Ectodermal cell (in vitro differentiated cells): ENCODE data around the gene LCE3D.
"Not testable (repeated sequence)": the region's sequence is repeated elsewhere in the genome, so short reads cannot be mapped to it uniquely, and the experiment has no call there.

Experiments
- H3K27ac ChIP-seq: 2 replicates; pipeline ENCODE4 v1.7.0; 2013; ENCODE audit warnings: mild to moderate bottlenecking, low read depth, low read length; ENCODE audit not compliant: insufficient read depth, poor library complexity, severe bottlenecking
- H3K27me3 ChIP-seq: 2 replicates; pipeline ENCODE4 v1.7.0; 2013; ENCODE audit warnings: mild to moderate bottlenecking, low read length; ENCODE audit not compliant: insufficient read depth, control insufficient read depth, poor library complexity, severe bottlenecking
- H3K36me3 ChIP-seq: one replicate; pipeline ENCODE4 v1.7.0; 2013; ENCODE audit warnings: low read length; ENCODE audit not compliant: control insufficient read depth, insufficient read depth
- H3K4me1 ChIP-seq: one replicate; pipeline ENCODE4 v1.7.0; 2013; ENCODE audit warnings: low read length; ENCODE audit not compliant: control insufficient read depth, insufficient read depth
- H3K4me3 ChIP-seq: 2 replicates; pipeline ENCODE4 v1.7.0; 2013; ENCODE audit warnings: low read depth, low read length, control low read depth; ENCODE audit not compliant: insufficient read depth
- H3K9me3 ChIP-seq: 2 replicates; pipeline ENCODE4 v1.7.0; 2013; ENCODE audit warnings: mild to moderate bottlenecking, low read length, moderate library complexity; ENCODE audit not compliant: control insufficient read depth
- WGBS, 2 experiments: methylation state at CpG; one replicate each; pipeline ENCODE4 v1.1.7; 2013; ENCODE audit warnings: missing lambda C conversion rate in 2 of 2; 5-methylcytosine and 5-hydroxymethylcytosine counted together

LCE3D gene

DNA sequence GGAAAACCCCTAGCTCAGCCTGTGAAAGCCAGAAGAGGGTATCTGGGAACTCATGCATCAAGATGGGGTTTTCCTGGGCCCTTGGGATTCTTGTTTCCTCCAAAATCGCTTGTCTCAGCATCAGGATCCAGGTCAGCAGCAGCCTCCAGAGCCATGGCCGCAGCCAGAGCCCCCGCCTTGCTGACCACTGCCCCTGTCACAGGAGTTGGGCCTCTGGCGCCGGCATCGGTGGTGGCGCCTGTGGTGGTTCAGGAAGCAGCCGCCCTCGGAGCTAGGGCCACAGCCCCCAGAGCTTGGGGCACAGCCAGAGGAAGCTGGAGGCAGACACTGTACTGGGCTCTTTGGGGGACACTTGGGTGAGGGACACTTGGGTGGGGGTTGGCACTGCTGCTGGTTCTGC, 790 bp downstream of the LCE3D start:
- H3K9me3 ChIP-seq, H3K27me3 ChIP-seq, H3K4me3 ChIP-seq, H3K36me3 ChIP-seq, H3K4me1 ChIP-seq, H3K27ac ChIP-seq: not testable (repeated sequence)
- WGBS, 2 experiments: 68 to 82% methylated on average over 7 to 9 of the region's 9 CpGs

DNA sequence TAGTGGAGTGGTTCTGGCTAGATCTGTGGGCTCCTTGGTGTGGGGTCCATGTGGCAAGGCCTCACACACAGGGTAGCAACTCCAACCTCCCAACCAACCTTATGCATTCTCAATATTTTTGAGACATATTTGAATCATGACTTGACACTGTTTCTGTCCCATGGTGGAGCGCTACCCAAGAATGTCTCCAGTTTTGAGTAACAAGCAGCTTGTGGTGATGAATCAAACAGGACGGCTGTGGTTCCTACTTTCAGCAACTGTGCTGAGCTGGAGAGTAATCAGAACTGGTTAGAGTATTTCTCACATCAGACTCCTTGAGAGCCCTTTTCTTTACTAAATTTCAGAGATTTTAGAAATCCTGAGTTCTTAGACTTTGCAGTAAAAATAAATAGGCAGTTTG, 3.1 kb downstream of the LCE3D start:
- Histone ChIP-seq H3K4me1 (no peaks in the 10 kb centered on the region), H3K4me3 (no peak overlapping the region), H3K27me3 (no peaks in the 10 kb centered on the region), H3K9me3 (peaks cover 8% of the 10 kb centered on the region), H3K36me3 (no peaks in the 10 kb centered on the region), H3K27ac (no peak overlapping the region)
- WGBS, 2 experiments: 85 to 89% methylated on average over 2 of the region's 2 CpGs

GRCh38 chr1:152566681-152567080, 13.6 kb downstream of the LCE3D start, which contains the start of gene LCE3E:
TSS of gene LCE3E (minus strand) at chr1:152566780. CDS start at chr1:152566208, 572 bp downstream.
- Histone ChIP-seq H3K36me3 (no peaks in the 10 kb centered on the region), H3K27ac (no peak within 1 kb of the TSS), H3K27me3 (no peaks in the 10 kb centered on the region), H3K4me3 (no peak within 1 kb of the TSS), H3K4me1 (no peaks in the 10 kb centered on the region), H3K9me3 (peaks cover 13% of the 10 kb centered on the region)
- WGBS, 2 experiments: 70 to 85% methylated on average over 1 of the region's 1 CpG

- Histone ChIP-seq H3K9me3 (peaks cover 11% of the 10 kb centered on the region), H3K27ac (no peak overlapping the region), H3K27me3 (no peaks in the 10 kb centered on the region), H3K4me3 (no peak overlapping the region), H3K36me3 (no peaks in the 10 kb centered on the region), H3K4me1 (no peaks in the 10 kb centered on the region)
- WGBS, 2 experiments: 74 to 75% methylated on average over 14 of the region's 14 CpGs
Observed at GRCh38 chr1:152565535-152566215, 14.6 kb downstream of the LCE3D start.

DNA sequence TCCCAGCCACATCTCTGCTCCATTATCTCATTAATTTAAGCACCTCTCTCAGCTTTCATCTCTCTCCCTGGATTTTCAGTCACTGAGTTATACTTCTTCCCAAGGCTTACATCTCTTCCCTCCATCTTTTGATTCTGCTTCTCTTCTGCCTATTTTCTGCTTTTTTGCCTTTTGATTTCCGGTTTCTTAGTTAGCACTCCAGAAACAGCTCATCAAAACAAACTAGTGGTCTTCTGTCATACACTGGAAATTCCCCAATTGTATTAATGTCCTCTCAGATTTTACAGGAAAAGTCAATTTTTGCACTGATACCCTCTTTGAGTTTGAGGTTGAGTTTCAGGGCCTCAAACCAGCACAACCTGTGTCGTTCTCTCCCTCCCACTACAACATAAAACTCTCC, 15.2 kb downstream of the LCE3D start:
- Histone ChIP-seq H3K4me3 (no peak overlapping the region), H3K4me1 (no peaks in the 10 kb centered on the region), H3K27me3 (no peaks in the 10 kb centered on the region), H3K9me3 (peaks cover 10% of the 10 kb centered on the region), H3K27ac (no peak overlapping the region), H3K36me3 (no peaks in the 10 kb centered on the region)
- WGBS, 2 experiments: 56 to 65% methylated on average over 2 of the region's 2 CpGs

DNA sequence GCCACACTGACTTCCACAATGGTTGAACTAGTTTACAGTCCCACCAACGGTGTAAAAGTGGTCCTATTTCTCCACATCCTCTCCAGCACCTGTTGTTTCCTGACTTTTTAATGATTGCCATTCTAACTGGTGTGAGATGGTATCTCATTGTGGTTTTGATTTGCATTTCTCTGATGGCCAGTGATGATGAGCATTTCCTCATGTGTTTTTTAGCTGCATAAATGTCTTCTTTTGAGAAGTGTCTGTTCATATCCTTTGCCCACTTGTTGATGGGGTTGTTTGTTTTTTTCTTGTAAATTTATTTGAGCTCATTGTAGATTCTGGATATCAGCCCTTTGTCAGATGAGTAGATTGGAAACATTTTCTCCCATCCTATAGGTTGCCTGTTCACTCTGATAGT, 32.0 kb downstream of the LCE3D start:
- no CpG with 5 or more reads among the region's 1 CpG for WGBS, 2 experiments

DNA sequence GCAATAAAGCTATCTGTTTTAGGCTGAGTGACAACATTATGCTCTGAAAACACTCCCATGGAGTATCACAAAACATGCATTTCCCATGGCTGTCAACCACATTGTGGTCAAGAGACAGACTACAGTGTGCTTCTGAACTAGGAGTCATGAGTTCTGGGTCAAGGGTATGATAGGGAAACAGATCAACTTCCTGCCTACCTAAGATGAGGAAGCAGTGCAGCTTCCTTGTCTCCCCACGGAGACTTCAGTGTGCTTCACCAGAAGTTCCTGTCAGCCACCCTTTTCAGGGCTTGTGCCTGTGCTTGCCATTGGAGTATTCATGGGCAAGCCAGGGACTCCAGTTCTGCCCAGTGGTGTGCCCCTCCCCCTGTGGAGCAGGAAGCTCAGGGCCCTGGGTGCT, 33.6 kb downstream of the LCE3D start:
- H3K4me1 ChIP-seq: no peaks in the 10 kb centered on the region
- no peak overlapping the region for H3K27ac ChIP-seq
- H3K36me3 ChIP-seq: no peaks in the 10 kb centered on the region
- no peak overlapping the region for H3K4me3 ChIP-seq
- H3K9me3 ChIP-seq: no peaks in the 10 kb centered on the region
- H3K27me3 ChIP-seq: no peaks in the 10 kb centered on the region
- WGBS, 2 experiments: 37 to 40% methylated on average over 1 of the region's 1 CpG

More for the DNA sequence above, 32.0 kb downstream of the LCE3D start:
- not testable (repeated sequence) for H3K27ac ChIP-seq, H3K4me1 ChIP-seq, H3K27me3 ChIP-seq, H3K9me3 ChIP-seq, H3K36me3 ChIP-seq, H3K4me3 ChIP-seq

GRCh38 chr1:152543820-152544219, 36.5 kb downstream of the LCE3D start:
- Histone ChIP-seq H3K27ac (no peak overlapping the region), H3K27me3 (no peaks in the 10 kb centered on the region), H3K9me3 (peaks cover 1% of the 10 kb centered on the region), H3K36me3 (no peaks in the 10 kb centered on the region), H3K4me3 (no peak overlapping the region), H3K4me1 (no peaks in the 10 kb centered on the region)
- whole genome bisulfite sequencing, 2 experiments: 68 to 70% methylated on average over 4 of the region's 4 CpGs

GRCh38 chr1:152539901-152540300, 40.4 kb downstream of the LCE3D start:
- H3K27ac ChIP-seq: no peak overlapping the region
- H3K36me3 ChIP-seq: no peaks in the 10 kb centered on the region
- H3K27me3 ChIP-seq: no peaks in the 10 kb centered on the region
- 50 to 93% methylated on average over 1 to 2 of the region's 2 CpGs for WGBS, 2 experiments
- no peak overlapping the region for H3K4me3 ChIP-seq
- no peaks in the 10 kb centered on the region for H3K4me1 ChIP-seq
- H3K9me3 ChIP-seq: peaks cover 20% of the 10 kb centered on the region

GRCh38 chr1:152537496-152537895, 42.8 kb downstream of the LCE3D start:
- H3K27me3 ChIP-seq: no peaks in the 10 kb centered on the region
- no peak overlapping the region for H3K4me3 ChIP-seq
- peaks cover 23% of the 10 kb centered on the region for H3K9me3 ChIP-seq
- 41 to 47% methylated on average over 4 of the region's 4 CpGs for WGBS, 2 experiments
- no peaks in the 10 kb centered on the region for H3K4me1 ChIP-seq
- H3K36me3 ChIP-seq: no peaks in the 10 kb centered on the region
- no peak overlapping the region for H3K27ac ChIP-seq

DNA sequence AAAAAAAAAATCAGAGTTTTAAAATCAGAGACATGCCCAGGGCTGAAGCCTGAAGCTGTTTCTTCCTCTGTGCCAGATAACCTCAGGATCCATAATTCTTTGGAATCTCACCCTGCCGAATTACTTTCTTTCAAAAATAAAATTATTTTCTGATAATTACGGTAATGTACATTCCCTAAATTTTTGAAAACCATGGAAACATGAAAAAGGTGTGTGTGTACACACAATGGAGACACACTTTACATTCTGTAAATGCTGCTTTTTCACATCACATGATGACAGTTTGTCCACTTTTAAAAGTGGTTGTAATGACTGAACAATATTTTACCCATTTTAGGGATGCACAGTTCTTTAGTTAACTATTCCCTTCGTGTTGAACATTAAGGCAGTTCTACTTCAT, 44.5 kb downstream of the LCE3D start:
- 20 to 66% methylated on average over 1 to 3 of the region's 3 CpGs for WGBS, 2 experiments
- no peak overlapping the region for H3K27ac ChIP-seq
- H3K36me3 ChIP-seq: no peaks in the 10 kb centered on the region
- H3K27me3 ChIP-seq: no peaks in the 10 kb centered on the region
- H3K4me1 ChIP-seq: no peaks in the 10 kb centered on the region
- no peak overlapping the region for H3K4me3 ChIP-seq
- H3K9me3 ChIP-seq: peaks cover 26% of the 10 kb centered on the region
